AG09319 (cell line): ENCODE data around the gene TCIRG1.

ENCODE experiments used
- DNase-seq: peaks from one replicate; pipeline ENCODE4 v3.0.0-alpha.2; 2010; ENCODE audit warnings: low read depth; ENCODE audit errors: extremely low read depth
- TF ChIP-seq, protein P1 (sequence below): IDR thresholded peaks from 2 replicates; pipeline ENCODE4 v1.5.1; 2011; ENCODE audit warnings: low read depth, mild to moderate bottlenecking, inconsistent platforms, low read length, moderate library complexity

The TCIRG1 gene

DNA sequence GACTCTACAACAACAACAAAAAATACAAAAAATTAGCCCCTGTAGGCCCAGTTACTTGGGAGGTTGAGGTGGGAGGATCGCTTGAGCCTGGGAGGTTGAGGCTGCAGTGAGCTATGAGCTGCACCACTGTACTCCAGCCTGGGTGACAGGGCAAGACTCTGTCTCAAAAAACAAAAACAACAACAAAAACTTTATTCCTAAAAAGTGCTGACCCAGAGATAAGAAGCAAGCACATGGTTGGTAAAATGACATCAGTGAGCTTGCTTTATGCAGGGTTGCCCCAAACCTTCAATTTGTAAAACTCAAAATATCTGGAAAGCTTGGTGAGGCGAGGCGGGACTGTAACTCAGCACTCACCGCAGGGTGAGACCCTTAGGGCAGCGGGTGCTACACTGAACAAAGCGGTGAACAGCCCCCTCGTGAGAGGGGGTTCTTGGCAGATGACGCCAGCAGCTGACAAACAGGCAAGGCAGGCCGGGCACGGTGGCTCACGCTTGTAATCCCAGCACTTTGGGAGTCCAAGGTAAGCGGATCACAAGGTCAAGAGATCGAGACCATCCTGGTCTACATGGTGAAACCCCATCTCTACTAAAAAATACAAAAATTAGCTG, 3.5 kb upstream of the TCIRG1 start:
- TF ChIP-seq, protein P1, sequence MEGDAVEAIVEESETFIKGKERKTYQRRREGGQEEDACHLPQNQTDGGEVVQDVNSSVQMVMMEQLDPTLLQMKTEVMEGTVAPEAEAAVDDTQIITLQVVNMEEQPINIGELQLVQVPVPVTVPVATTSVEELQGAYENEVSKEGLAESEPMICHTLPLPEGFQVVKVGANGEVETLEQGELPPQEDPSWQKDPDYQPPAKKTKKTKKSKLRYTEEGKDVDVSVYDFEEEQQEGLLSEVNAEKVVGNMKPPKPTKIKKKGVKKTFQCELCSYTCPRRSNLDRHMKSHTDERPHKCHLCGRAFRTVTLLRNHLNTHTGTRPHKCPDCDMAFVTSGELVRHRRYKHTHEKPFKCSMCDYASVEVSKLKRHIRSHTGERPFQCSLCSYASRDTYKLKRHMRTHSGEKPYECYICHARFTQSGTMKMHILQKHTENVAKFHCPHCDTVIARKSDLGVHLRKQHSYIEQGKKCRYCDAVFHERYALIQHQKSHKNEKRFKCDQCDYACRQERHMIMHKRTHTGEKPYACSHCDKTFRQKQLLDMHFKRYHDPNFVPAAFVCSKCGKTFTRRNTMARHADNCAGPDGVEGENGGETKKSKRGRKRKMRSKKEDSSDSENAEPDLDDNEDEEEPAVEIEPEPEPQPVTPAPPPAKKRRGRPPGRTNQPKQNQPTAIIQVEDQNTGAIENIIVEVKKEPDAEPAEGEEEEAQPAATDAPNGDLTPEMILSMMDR, result no peak
- no peak for DNase-seq

DNA sequence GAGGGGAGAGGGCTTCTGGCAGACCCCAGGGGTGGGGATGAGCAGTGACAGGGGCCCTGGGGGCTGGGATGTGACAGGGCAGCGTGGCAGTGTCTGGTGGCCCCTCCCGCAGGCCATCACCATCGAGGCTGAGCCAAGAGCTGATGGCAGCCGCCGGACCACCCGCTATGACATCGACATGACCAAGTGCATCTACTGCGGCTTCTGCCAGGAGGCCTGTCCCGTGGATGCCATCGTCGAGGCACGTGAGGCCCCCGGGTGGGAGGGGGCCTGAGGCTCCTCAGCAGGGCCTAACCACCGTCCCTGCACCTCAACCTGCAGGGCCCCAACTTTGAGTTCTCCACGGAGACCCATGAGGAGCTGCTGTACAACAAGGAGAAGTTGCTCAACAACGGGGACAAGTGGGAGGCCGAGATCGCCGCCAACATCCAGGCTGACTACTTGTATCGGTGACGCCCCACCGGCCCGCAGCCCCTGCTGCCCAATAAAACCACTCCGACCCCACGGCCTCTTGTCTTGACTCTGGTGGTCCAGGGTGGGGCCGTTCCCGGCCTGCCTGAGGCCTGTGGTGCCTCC, 2.6 kb upstream of the TCIRG1 start:
- TF ChIP-seq, protein P1, result no peak
- DNase-seq, result no peak

GRCh38 chr11:68036717-68037239, 2.0 kb upstream of the TCIRG1 start:
- no peak for DNase-seq
- TF ChIP-seq, protein P1, result no peak

DNA sequence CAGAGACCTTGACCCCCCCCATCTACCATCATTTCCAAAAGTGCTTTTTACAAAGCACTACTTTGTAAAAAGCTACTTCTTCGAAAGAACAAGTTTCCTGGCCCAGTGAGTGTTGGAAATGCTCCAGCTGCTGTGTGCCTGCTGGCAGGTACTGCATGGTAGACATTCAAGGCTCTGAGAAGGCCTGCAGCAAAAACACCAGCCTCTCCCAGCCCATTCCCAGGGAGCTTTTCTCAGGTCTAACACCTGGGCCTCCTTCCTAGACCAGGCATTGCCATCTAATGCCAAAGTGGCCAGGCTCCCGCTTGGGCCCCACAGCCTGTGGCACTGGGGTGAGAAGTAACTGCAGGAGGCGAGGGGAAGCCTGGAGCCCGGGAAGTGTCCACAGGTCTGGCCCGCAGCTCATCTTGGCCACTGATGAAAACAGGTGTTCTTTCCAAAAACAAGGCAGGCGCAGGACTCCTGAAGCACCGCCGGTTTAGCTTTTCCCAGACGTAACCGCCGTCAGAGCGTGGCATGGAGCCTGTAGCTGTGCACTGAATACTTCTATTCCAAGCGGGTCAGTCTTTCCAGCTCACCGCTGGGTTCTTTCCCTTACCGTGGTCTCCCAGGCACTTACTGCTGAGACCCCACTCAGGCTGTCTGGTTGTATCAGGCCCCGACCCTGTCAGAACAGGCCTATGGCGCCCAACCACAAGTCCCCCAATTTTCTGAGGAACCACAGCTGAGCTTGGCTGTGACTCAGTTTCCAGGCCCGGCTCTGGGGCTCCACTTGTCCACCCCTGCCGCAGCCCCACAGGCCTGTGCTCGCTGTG, 1.2 kb upstream of the TCIRG1 start:
- TF ChIP-seq, protein P1, result no peak
- DNase-seq, result no peak

GRCh38 chr11:68038226-68038717, 553 bp upstream of the TCIRG1 start:
- DNase-seq, result no peak
- TF ChIP-seq, protein P1, result no peak

GRCh38 chr11:68039526-68040086, 781 bp downstream of the TCIRG1 start:
- DNase-seq, result no peak
- TF ChIP-seq, protein P1, result no peak
